Stomach (tissue), 9 donors: ENCODE results near the gene RETREG3. TPM values are rescaled to one million over a fixed set of nuclear protein-coding genes. Genes with fewer than 3 reads are reported as not detected.

Experiments used
- DNase-seq, 2 donors: peaks; one replicate each; pipeline versions ENCODE4 v3.0.0 to v3.0.0-alpha.2; 2013 to 2019
- H3K27ac ChIP-seq, 5 donors: fragments of 200-600 bp in 4 of 5; sonication (generic) in 4 of 5; one replicate each; pipeline ENCODE4 v1.5.1; 2013 to 2019; ENCODE audit warnings: mild to moderate bottlenecking in 1 of 5, moderate library complexity in 1 of 5
- H3K27me3 ChIP-seq, 3 donors: fragments of 200-600 bp; sonication (generic); one replicate each; pipeline ENCODE4 v1.5.1; 2017 to 2019; ENCODE audit warnings: mixed run types in 1 of 3
- H3K36me3 ChIP-seq, 4 donors: fragments of 200-600 bp; sonication (generic); 1 replicate in 3 of 4; 2 replicates in 1 of 4; pipeline ENCODE4 v1.5.1; 2016 to 2019
- H3K4me1 ChIP-seq, 4 donors: fragments of 200-600 bp; sonication (generic); one replicate each; pipeline ENCODE4 v1.5.1; 2016 to 2019
- H3K4me3 ChIP-seq, 4 donors: fragments of 200-600 bp; sonication (generic) in 3 of 4; one replicate each; pipeline ENCODE4 v1.5.1; 2016 to 2019; ENCODE audit warnings: mild to moderate bottlenecking in 1 of 4
- H3K9me3 ChIP-seq, 4 donors: fragments of 200-600 bp; sonication (generic); one replicate each; pipeline ENCODE4 v1.5.1; 2016 to 2019
- EP300 ChIP-seq: sonication (generic); formaldehyde crosslinking; IDR thresholded peaks from one replicate; pipeline ENCODE4 v1.6.1; 2017; ENCODE audit warnings: antibody characterized with exemption
- POLR2A ChIP-seq, 4 donors: fragments of 450-650 bp; IDR thresholded peaks; one replicate each; pipeline ENCODE4 v1.6.1; 2016; ENCODE audit warnings: antibody characterized with exemption in 4 of 4, control low read depth in 2 of 4, mild to moderate bottlenecking in 1 of 4, moderate library complexity in 1 of 4
- POLR2AphosphoS5 ChIP-seq, 3 donors: sonication (generic); formaldehyde crosslinking; IDR thresholded peaks; one replicate each; pipeline ENCODE4 v1.6.1; 2016; ENCODE audit warnings: antibody characterized with exemption in 3 of 3
- whole genome bisulfite sequencing, 5 donors: extraction: QIAGEN DNeasy Blood & Tissue Kit in 3 of 5; methylation state at CpG; one replicate each; pipeline versions ENCODE4 v1.1.5 to v1.1.7; 2013 to 2018; 5-methylcytosine and 5-hydroxymethylcytosine counted together
- intact Hi-C: fragments of 100-400 bp; cut with DNase I; formaldehyde crosslinking; loops from one replicate; pipeline ENCODE4 v1.15.1; 2023; ENCODE audit warnings: low total_unique reads
- polyA plus RNA-seq, 3 donors: library from polyadenylated mRNA; stranded (reverse); fragments of 200-250 nt; gene quantifications; one replicate each; pipeline ENCODE4 v1.2.3, GENCODE V29; 2013
- total RNA-seq, 5 donors: library from RNA; depleted of rRNA; stranded (reverse); fragments of >200 nt; gene quantifications; one replicate each; pipeline versions ENCODE4 v1.1.0 to v1.2.3, GENCODE V29; 2014 to 2016
- TF ChIP-seq, protein P1 (sequence below), 7 experiments: fragments of 450-650 bp in 4 of 7; fragments of 200-600 bp in 3 of 7; sonication (generic) in 3 of 7; IDR thresholded peaks; one replicate each; pipeline ENCODE4 v1.5.1; 2016 to 2019; ENCODE audit warnings: antibody characterized with exemption in 7 of 7, control low read depth in 2 of 7, mild to moderate bottlenecking in 1 of 7
- donor health status: healthy with polysubstance abuse.
- donor health status: Bipolar disorder and iron deficiency.
- donor health status: healthy.

Gene RETREG3
- total and polyA plus RNA-seq, 8 donors = 9.5 to 74.8 (median 25.5) TPM

DNA sequence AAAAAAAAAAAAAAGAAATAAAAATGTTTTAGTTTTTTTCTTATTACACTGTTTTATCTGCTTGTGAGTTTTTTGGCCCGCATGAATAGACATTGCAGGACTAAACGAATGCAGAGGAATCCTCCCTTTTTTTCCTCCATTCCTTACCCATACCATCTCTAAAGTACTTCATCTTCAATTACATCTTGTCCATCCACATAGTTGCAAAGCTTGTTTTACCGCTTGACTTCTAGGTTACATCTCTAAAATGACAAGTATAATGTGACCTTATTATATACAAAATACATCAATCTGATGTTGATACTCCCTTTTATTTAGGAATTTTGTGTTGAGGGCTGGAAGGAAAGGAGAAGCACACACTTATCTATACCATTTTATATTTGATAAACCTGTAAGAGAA, 12.8 kb downstream of the RETREG3 start:
- DNase-seq = no peak
- Histone ChIP-seq H3K9me3 (no peaks in the 10 kb centered on the region), H3K4me3 (no peak overlapping the region), H3K27ac (no peak overlapping the region), H3K36me3 (peaks cover 5 to 46% (median 31%) of the 10 kb centered on the region in 4 donors), H3K27me3 (no peaks in the 10 kb centered on the region), H3K4me1 (peaks cover 0 to 23% (median 11%) of the 10 kb centered on the region in 4 donors)
- TF ChIP-seq, protein P1, sequence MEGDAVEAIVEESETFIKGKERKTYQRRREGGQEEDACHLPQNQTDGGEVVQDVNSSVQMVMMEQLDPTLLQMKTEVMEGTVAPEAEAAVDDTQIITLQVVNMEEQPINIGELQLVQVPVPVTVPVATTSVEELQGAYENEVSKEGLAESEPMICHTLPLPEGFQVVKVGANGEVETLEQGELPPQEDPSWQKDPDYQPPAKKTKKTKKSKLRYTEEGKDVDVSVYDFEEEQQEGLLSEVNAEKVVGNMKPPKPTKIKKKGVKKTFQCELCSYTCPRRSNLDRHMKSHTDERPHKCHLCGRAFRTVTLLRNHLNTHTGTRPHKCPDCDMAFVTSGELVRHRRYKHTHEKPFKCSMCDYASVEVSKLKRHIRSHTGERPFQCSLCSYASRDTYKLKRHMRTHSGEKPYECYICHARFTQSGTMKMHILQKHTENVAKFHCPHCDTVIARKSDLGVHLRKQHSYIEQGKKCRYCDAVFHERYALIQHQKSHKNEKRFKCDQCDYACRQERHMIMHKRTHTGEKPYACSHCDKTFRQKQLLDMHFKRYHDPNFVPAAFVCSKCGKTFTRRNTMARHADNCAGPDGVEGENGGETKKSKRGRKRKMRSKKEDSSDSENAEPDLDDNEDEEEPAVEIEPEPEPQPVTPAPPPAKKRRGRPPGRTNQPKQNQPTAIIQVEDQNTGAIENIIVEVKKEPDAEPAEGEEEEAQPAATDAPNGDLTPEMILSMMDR (IDR thresholded peaks at IDR 0.05) = no peak
- TF ChIP-seq POLR2A (IDR thresholded peaks at IDR 0.05) = no peak
- TF ChIP-seq EP300 = no peak
- TF ChIP-seq POLR2AphosphoS5 (IDR thresholded peaks at IDR 0.05) = no peak
- intact Hi-C loops = no loop called here
- 73 to 90% (median 86%) methylated on average over 3 of the region's 3 CpGs for WGBS, 5 donors

DNA sequence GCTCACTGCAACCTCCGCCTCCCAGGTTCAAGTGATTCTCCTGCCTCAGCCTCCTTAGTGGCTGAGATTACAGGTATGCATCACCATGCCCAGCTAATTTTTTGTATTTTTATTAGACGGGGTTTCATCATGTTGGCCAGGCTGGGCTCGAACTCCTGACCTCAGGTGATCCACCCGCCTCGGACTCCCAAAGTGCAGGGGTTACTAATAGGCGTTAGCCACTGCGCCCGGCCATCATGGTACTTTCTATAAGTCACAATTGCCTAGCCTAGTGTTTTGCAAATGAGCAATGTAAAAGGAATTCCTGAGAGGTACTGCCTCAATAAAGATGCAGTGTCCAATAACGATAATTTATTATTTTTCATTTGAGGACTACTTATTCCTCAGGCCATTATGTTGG, 17.8 kb downstream of the RETREG3 start:
- no peak for TF ChIP-seq POLR2AphosphoS5 (IDR thresholded peaks at IDR 0.05)
- TF ChIP-seq EP300 = no peak
- no peak for TF ChIP-seq POLR2A (IDR thresholded peaks at IDR 0.05)
- TF ChIP-seq, protein P1 (IDR thresholded peaks at IDR 0.05) = no peak
- H3K36me3 ChIP-seq = peaks cover 29 to 84% (median 76%) of the 10 kb centered on the region in 4 donors
- DNase-seq = no peak
- H3K27me3 ChIP-seq = no peaks in the 10 kb centered on the region
- H3K27ac ChIP-seq = no peak overlapping the region
- H3K9me3 ChIP-seq = no peaks in the 10 kb centered on the region
- H3K4me3 ChIP-seq = no peak overlapping the region
- H3K4me1 ChIP-seq = peaks cover 22 to 25% (median 23%) of the 10 kb centered on the region in 4 donors
- WGBS, 5 donors = 91 to 96% (median 95%) methylated on average over 9 of the region's 9 CpGs
- intact Hi-C loops = no loop called here

DNA sequence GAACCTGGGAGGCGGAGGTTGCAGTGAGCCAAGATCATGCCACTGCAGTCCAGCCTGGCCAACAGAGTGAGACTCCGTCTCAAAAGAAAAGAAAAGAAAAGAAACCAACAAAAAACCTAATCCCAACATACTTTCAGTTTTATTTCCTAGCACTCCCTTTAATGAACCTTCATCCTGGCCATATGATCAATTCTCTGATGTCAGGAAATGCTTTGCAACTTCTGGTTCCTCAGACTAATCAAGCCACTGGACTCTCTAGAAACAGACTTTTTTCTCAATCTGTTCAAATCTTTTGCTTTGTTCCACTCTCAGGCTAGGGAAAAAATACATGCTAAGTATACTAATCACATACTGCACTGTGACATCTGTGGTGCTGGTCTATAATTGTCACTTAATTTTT, 18.3 kb downstream of the RETREG3 start:
- Histone ChIP-seq H3K36me3 (peaks cover 32 to 84% (median 78%) of the 10 kb centered on the region in 4 donors), H3K27me3 (no peaks in the 10 kb centered on the region), H3K27ac (no peak overlapping the region), H3K4me3 (no peak overlapping the region), H3K9me3 (no peaks in the 10 kb centered on the region), H3K4me1 (peaks cover 25 to 30% (median 28%) of the 10 kb centered on the region in 4 donors)
- 85 to 93% (median 92%) methylated on average over 2 of the region's 2 CpGs for WGBS, 5 donors
- TF ChIP-seq POLR2AphosphoS5 (IDR thresholded peaks at IDR 0.05) (no peak), POLR2A (IDR thresholded peaks at IDR 0.05) (no peak), EP300 (no peak)
- TF ChIP-seq, protein P1 (IDR thresholded peaks at IDR 0.05) = no peak
- intact Hi-C loops = no loop called here
- no peak for DNase-seq

DNA sequence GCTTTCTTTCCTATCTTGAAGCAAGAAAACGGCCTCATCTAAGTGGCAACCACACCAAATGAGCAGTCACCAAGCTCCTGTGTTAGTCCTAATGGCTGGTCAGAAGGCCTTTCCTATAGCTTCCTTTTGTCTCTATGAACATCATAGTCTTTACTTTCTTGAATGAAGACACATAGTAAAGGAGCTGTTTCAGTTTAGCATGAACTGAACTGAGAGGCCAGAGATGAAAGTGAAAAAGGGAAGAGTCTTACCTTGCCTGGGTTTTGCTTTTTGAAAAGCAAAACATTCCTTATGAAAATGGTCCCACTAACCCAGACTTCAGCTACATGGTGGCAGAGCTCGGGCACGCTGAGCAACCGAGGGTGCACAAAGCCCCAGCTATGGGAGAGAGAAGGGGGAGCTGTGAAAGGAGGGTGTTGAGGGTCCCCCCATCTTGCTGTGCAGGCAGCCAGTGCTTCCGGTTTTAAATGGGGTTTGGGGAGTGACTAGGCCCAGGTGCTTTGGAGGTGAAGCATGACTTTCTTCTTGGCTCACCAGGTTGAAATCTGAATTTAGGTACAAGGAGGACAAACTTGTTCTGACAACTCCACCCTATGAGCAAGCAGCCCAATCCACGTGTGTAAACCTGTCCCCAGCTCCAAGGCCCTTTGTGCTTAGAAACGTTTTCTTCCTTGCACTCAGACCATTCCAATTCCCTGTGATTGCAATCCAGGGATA, 22.5 kb downstream of the RETREG3 start:
- TF ChIP-seq, protein P1 (IDR thresholded peaks at IDR 0.05) = no peak
- TF ChIP-seq POLR2AphosphoS5 (IDR thresholded peaks at IDR 0.05) (peak in 1 of 3 donors; percentile 11), EP300 (no peak), POLR2A (IDR thresholded peaks at IDR 0.05) (no peak)
- Histone ChIP-seq H3K4me1 (peaks cover 31 to 51% (median 44%) of the 10 kb centered on the region in 4 donors), H3K36me3 (peaks cover 71 to 100% (median 99%) of the 10 kb centered on the region in 4 donors), H3K9me3 (no peaks in the 10 kb centered on the region), H3K4me3 (no peak overlapping the region), H3K27ac (peak overlapping the region; percentile 54 to 75 (median 71)), H3K27me3 (no peaks in the 10 kb centered on the region)
- intact Hi-C loops = loop anchor here (10.0 kb wide), 1 partner anchor 98 kb away; the partner anchor contains the start of genes CCR10 and CNTNAP1
- DNase-seq = no peak
- WGBS, 5 donors = 59 to 67% (median 61%) methylated on average over 7 of the region's 7 CpGs
